HG03432 (cell line): ENCODE measurements around the gene BIRC6.

Source experiments
- ATAC-seq: cut with Tn5 transposase; IDR thresholded peaks from one replicate; pipeline ENCODE4 v1.9.1; 2021; ENCODE audit warnings: mild to moderate bottlenecking, moderate library complexity; ENCODE audit not compliant: unreplicated experiment

BIRC6 gene

GRCh38 chr2:32666704-32667103, 309.9 kb downstream of the BIRC6 start:
- ATAC-seq = no peak

DNA sequence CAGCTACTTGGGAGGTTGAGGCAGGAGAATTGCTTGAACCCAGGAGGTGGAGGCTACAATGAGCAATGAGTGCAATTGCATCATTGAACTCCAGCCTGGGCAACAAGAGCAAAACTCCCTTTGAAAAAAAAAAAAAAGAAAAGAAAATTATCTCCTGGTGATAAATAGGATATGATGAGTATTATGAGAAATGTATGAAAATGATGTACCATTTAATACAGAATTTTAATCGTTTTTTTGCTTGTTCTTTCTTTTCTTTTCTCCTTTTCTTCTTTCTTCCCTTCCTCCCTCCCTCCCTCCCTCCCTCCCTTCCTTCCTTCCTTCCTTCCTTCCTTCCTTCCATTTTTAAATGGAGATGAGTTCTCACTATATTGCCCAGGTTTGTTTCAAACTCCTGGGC, 311.4 kb downstream of the BIRC6 start:
- ATAC-seq = no peak
